ENCODE results near the gene HOXA3.

DNA sequence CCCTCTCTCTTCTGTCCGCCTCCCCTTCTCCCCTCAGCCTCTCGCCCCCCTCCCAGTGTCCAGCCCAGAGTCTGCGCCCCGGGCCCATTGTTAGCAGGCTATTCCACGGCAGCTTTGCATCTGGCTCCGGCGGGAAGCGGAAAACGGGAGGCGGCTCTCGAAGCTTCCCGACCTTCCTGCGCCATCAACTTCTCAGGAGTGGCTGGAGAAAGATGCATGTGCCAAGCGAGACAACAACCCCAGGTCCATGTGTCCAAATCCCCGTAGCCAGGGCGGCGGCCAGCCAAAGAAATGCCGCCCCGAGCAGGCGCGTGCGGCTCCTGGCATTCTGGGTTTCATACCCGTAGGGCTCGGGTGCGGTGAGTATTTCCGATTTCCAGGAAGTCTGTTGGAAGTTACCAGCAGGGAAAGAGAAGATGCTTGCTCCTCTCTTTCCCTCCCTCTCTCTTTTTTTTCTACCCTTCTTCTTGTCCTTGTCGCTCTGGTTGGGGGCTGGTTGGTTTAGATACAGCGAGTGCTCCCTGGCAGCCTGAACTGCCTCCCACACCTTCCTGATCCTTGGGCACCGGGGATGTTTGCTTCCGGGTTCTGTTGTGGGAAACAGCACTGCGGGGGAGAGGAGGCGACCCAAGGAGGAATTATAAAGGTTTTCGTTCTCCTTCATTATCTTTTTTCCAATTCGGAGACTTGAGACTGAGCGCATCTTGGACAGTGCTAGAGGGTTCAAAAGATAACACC is 48.7 kb downstream of the HOXA3 start:
- TF ChIP-seq RXRA (IDR thresholded peaks at IDR 0.05; ENCODE audit: insufficient read depth, low read depth, low read length), result no peak
- peak; percentile 98 for TF ChIP-seq EZH2 (IDR thresholded peaks at IDR 0.05; ENCODE audit: low read depth, low read length, severe bottlenecking)
- no peak for TF ChIP-seq POLR2A (IDR thresholded peaks at IDR 0.05; ENCODE audit: control extremely low read depth in 1 of 2, low read depth in 2 of 2, low read length in 2 of 2)
- no peak for TF ChIP-seq TAF1 (IDR thresholded peaks at IDR 0.05; ENCODE audit: low read depth, low read length)
- no peak for TF ChIP-seq CTCF (IDR thresholded peaks at IDR 0.05; ENCODE audit: control extremely low read depth in 1 of 3, insufficient read depth in 1 of 3, low read depth in 1 of 3, low read length in 3 of 3)
- TF ChIP-seq SIN3A (conservative IDR thresholded peaks at IDR 0.05 in 1 of 2, IDR thresholded peaks at IDR 0.05 in 1 of 2; ENCODE audit: low read depth in 1 of 2, low read length in 2 of 2), result no peak
- no peak for TF ChIP-seq HDAC6 (IDR thresholded peaks at IDR 0.05; ENCODE audit: low read depth, low read length)
- no peak for TF ChIP-seq EP300 (IDR thresholded peaks at IDR 0.05; ENCODE audit: borderline replicate concordance in 1 of 2, low read depth in 2 of 2, low read length in 2 of 2)
- TF ChIP-seq POLR2AphosphoS5 (IDR thresholded peaks at IDR 0.05; ENCODE audit: low read depth, low read length), result no peak
- TF ChIP-seq CEBPB (IDR thresholded peaks at IDR 0.05; ENCODE audit: low read depth, low read length), result no peak
- no peak for TF ChIP-seq MAX (IDR thresholded peaks at IDR 0.05)
- no peak for TF ChIP-seq PHF8 (conservative IDR thresholded peaks at IDR 0.05; ENCODE audit: low read depth, low read length)
- TF ChIP-seq CBX5 (IDR thresholded peaks at IDR 0.05; ENCODE audit: low read depth, low read length), result no peak
- no peak for TF ChIP-seq GTF2F1 (IDR thresholded peaks at IDR 0.05; ENCODE audit: borderline replicate concordance, low read depth, low read length)
